GM12878 (cell line): ENCODE measurements around the gene XKR3. TPM values are rescaled to one million over a fixed set of nuclear protein-coding genes. Genes with fewer than 3 reads are reported as not detected.

Experiments
- ATAC-seq: fragments of 200-7000 bp; cut with Tn5 transposase; 3 replicates; pipeline ENCODE4 v1.9.1; 2020; ENCODE audit warnings: mild to moderate bottlenecking, moderate library complexity
- BruUV-seq: library from RNA; stranded (reverse); fragments of 400-500 nt; replicated peaks from 2 replicates; lab custom pipeline; 2021; lab: Mats Ljungman, UMichigan
- CTCF ChIA-PET: fragments of 300-600 bp; sonication (Branson Sonifier 250); formaldehyde crosslinking; extraction: SDS; loops from one replicate; lab custom pipeline; 2021; ENCODE audit warnings: inconsistent platforms; lab: Yijun Ruan, JAX
- POLR2A ChIA-PET: fragments of 350-600 bp; formaldehyde crosslinking; extraction: SDS; loops from one replicate; lab custom pipeline; 2021; ENCODE audit warnings: inconsistent platforms; lab: Charles Lee
- RAD21 ChIA-PET: fragments of 300-600 bp; sonication (Branson Sonifier 250); formaldehyde crosslinking; loops from one replicate; lab custom pipeline; 2023; ENCODE audit warnings: antibody characterized with exemption; ENCODE audit not compliant: unreplicated experiment; lab: Charles Lee
- SMC1A ChIA-PET: fragments of 300-600 bp; sonication (Branson Sonifier 250); formaldehyde crosslinking; loops from one replicate; lab custom pipeline; 2023; ENCODE audit not compliant: unreplicated experiment, uncharacterized antibody; lab: Charles Lee
- DNase-seq: peaks from one replicate; pipeline ENCODE4 v3.0.0-alpha.2; 2011; ENCODE audit warnings: low read depth, low spot score
- FAIRE-seq: peaks from 3 replicates; lab custom pipeline; 2011; peaks lifted over from hg19 to GRCh38; lab: Jason Lieb, UNC
- H2AFZ ChIP-seq: 2 replicates; pipeline ENCODE4 v1.6.0; 2011; ENCODE audit warnings: low read depth, low read length, control low read depth; ENCODE audit not compliant: control insufficient read depth
- H3K27ac ChIP-seq: 2 replicates; pipeline ENCODE4 v1.5.1; 2011; ENCODE audit warnings: control low read depth; ENCODE audit not compliant: control insufficient read depth, insufficient read depth
- H3K27me3 ChIP-seq, 2 experiments: replicated peaks in 1 of 2; 2 replicates each; pipeline versions ENCODE4 v1.6.0 to v1.6.1; 2011; ENCODE audit warnings: low read length in 1 of 2; ENCODE audit not compliant: control insufficient read depth in 2 of 2, insufficient read depth in 2 of 2
- H3K36me3 ChIP-seq, 2 experiments: 2 replicates each; pipeline ENCODE4 v1.5.1; 2011; ENCODE audit warnings: low read length in 1 of 2; ENCODE audit not compliant: control insufficient read depth in 2 of 2, insufficient read depth in 2 of 2
- H3K4me1 ChIP-seq: 2 replicates; pipeline ENCODE4 v1.6.1; 2011; ENCODE audit warnings: mild to moderate bottlenecking, low read length, moderate library complexity, mixed read lengths; ENCODE audit not compliant: control insufficient read depth, insufficient read depth
- H3K4me2 ChIP-seq: 2 replicates; pipeline ENCODE4 v1.6.0; 2011; ENCODE audit warnings: control low read depth; ENCODE audit not compliant: control insufficient read depth, insufficient read depth
- H3K4me3 ChIP-seq: fragments of 200-600 bp; sonication (generic); 2 replicates; pipeline ENCODE4 v1.5.1; 2016
- H3K79me2 ChIP-seq: 2 replicates; pipeline ENCODE4 v1.6.0; 2011; ENCODE audit warnings: low read length; ENCODE audit not compliant: control insufficient read depth, insufficient read depth
- H3K9ac ChIP-seq: 2 replicates; pipeline ENCODE4 v1.8.0; 2011; ENCODE audit warnings: low read length, control low read depth, mixed read lengths; ENCODE audit not compliant: control insufficient read depth, insufficient read depth
- H3K9me3 ChIP-seq: replicated peaks from 3 replicates; pipeline ENCODE4 v1.5.1; 2011; ENCODE audit warnings: mild to moderate bottlenecking, low read length; ENCODE audit not compliant: control insufficient read depth, insufficient read depth
- H4K20me1 ChIP-seq: 2 replicates; pipeline ENCODE4 v1.6.0; 2011; ENCODE audit not compliant: control insufficient read depth, insufficient read depth
- BMI1 ChIP-seq: fragments of 450-650 bp; IDR thresholded peaks from 2 replicates; pipeline ENCODE4 v1.6.1; 2016; ENCODE audit warnings: mild to moderate bottlenecking, moderate library complexity, borderline replicate concordance
- CEBPB ChIP-seq, 2 experiments: fragments of 150-350 bp in 1 of 2; IDR thresholded peaks; 2 replicates each; pipeline ENCODE4 v1.6.1; 2012 to 2014; ENCODE audit warnings: low read depth in 2 of 2, low read length in 2 of 2, borderline replicate concordance in 1 of 2, inconsistent platforms in 1 of 2
- CEBPZ ChIP-seq: fragments of 150-350 bp; IDR thresholded peaks from 2 replicates; pipeline ENCODE4 v1.6.1; 2016; ENCODE audit warnings: low read depth, low read length
- EED ChIP-seq: sonication (generic); IDR thresholded peaks from 2 replicates; pipeline ENCODE4 v1.6.1; 2016; ENCODE audit warnings: antibody characterized with exemption, low read depth
- HDAC2 ChIP-seq: fragments of 200-600 bp; sonication (generic); IDR thresholded peaks from 2 replicates; pipeline ENCODE4 v1.6.1; 2017
- IKZF2 ChIP-seq, 2 experiments: fragments of 450-650 bp; IDR thresholded peaks; 2 replicates each; pipeline ENCODE4 v1.6.1; 2017; ENCODE audit warnings: mild to moderate bottlenecking in 2 of 2, moderate library complexity in 2 of 2
- MEF2B ChIP-seq: fragments of 450-650 bp; IDR thresholded peaks from 2 replicates; pipeline ENCODE4 v1.6.1; 2018; ENCODE audit warnings: mild to moderate bottlenecking, moderate library complexity; ENCODE audit not compliant: partially characterized antibody, poor library complexity, severe bottlenecking
- NR2C2 ChIP-seq: IDR thresholded peaks from 2 replicates; pipeline ENCODE4 v1.6.1; 2011; ENCODE audit warnings: borderline replicate concordance, low read depth; ENCODE audit not compliant: control insufficient read depth, insufficient read length
- NRF1 ChIP-seq: conservative IDR thresholded peaks from 2 replicates; pipeline ENCODE4 v1.6.1; 2011; ENCODE audit warnings: mild to moderate bottlenecking, low read depth, low read length, improper control_type of control experiment
- PAX8 ChIP-seq: fragments of 450-650 bp; IDR thresholded peaks from 2 replicates; pipeline ENCODE4 v1.6.1; 2017; ENCODE audit warnings: mild to moderate bottlenecking, moderate library complexity
- RUNX3 ChIP-seq: IDR thresholded peaks from 2 replicates; pipeline ENCODE4 v1.6.1; 2012; ENCODE audit warnings: low read length, inconsistent platforms
- SMAD1 ChIP-seq: fragments of 450-650 bp; IDR thresholded peaks from 2 replicates; pipeline ENCODE4 v1.6.1; 2018; ENCODE audit warnings: mild to moderate bottlenecking, low read depth; ENCODE audit not compliant: partially characterized antibody
- TARDBP ChIP-seq: IDR thresholded peaks from 2 replicates; pipeline ENCODE4 v1.6.1; 2016; ENCODE audit warnings: borderline replicate concordance
- ZBTB33 ChIP-seq: fragments of 450-650 bp; IDR thresholded peaks from 2 replicates; pipeline ENCODE4 v1.6.1; 2017; ENCODE audit warnings: mild to moderate bottlenecking
- WGBS: methylation state at CpG from one replicate; pipeline ENCODE4 v1.1.6; 2016; ENCODE audit warnings: low lambda C conversion rate; ENCODE audit not compliant: insufficient replicate concordance, insufficient coverage; ENCODE audit errors: missing lambda C conversion rate; 5-methylcytosine and 5-hydroxymethylcytosine counted together
- in situ Hi-C: fragments of 300-500 bp; cut with MboI; formaldehyde crosslinking; loops from 9 replicates; pipeline ENCODE4 v1.14.3; 2018; ENCODE audit warnings: mixed read lengths
- intact Hi-C: fragments of 100-400 bp; cut with micrococcal nuclease; formaldehyde crosslinking; loops from one replicate; pipeline ENCODE4 v1.14.2; 2022; ENCODE audit not compliant: unreplicated experiment
- polyA plus RNA-seq, 11 experiments: library from polyadenylated mRNA; depleted of rRNA in 4 of 11; unstranded in 6 of 11; stranded (reverse) in 5 of 11; fragments of >200 nt; fragmentation: Nextera tagmentation in 4 of 11; fragmentation: Illumina TruSeq in 1 of 11; extraction: Ambion mirVana in 4 of 11; extraction: Trizol in 1 of 11; gene quantifications; 1 replicate in 1 of 11; 2 replicates in 10 of 11; pipeline versions ENCODE4 v1.2.1 to v1.2.3, GENCODE V29; 2011 to 2016; ENCODE audit warnings: inconsistent platforms in 2 of 11, missing spikeins in 2 of 11, low read depth in 1 of 11
- total RNA-seq, 4 experiments: library from RNA; depleted of rRNA in 3 of 4; stranded (reverse); fragments of >200 nt in 3 of 4; fragmentation: Illumina TruSeq in 1 of 4; extraction: Trizol in 1 of 4; gene quantifications; 2 replicates each; pipeline versions ENCODE4 v1.2.1 to v1.2.3, GENCODE V29; 2013 to 2021
- TF ChIP-seq, protein P1 (sequence below), 3 experiments: IDR thresholded peaks in 2 of 3; conservative IDR thresholded peaks in 1 of 3; 2 replicates each; pipeline ENCODE4 v1.5.1; 2011; ENCODE audit warnings: low read depth in 3 of 3, low read length in 3 of 3, mild to moderate bottlenecking in 3 of 3, control low read depth in 2 of 3, moderate library complexity in 2 of 3, inconsistent platforms in 1 of 3, mixed read lengths in 1 of 3; ENCODE audit not compliant: control insufficient read depth in 2 of 3, insufficient read depth in 1 of 3; ENCODE audit errors: extremely low read depth in 1 of 3
- TF ChIP-seq, protein P2 (sequence below): fragments of 450-650 bp; IDR thresholded peaks from 2 replicates; pipeline ENCODE4 v1.6.1; 2014; ENCODE audit warnings: mild to moderate bottlenecking

XKR3 gene
- total and polyA plus RNA-seq, 10 of the 15 experiments (the other 5 are each of a cell fraction or from before 2014, with no cell fraction given): 0.09 to 0.14 TPM; not detected in 8

DNA sequence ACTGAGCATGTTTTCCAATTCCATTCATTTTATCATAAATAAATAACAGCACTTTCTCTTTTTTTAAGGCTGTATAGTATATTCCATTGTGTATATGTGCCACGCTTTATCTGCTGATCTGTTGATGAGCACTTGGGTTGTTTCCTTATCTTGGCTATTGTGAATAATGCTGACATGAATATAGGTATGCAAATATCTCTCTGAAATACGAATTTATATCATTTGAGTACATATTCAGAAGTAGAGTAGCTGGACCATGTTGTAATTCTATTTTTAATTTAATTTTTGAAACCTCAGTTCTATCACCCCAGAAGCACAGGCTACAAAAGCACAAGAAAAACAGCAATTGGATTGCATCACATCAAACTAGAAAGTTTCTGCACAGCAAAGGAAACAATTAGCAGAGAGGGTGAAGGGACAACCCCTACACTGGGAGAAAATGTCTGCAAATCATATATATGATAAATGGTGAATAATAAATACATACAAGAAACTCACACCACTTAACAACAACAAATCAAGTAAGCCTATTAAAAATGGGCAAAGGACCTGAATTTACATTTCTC, 43.4 kb downstream of the XKR3 start:
- H4K20me1 ChIP-seq: no peaks in the 10 kb centered on the region
- H3K4me1 ChIP-seq: no peaks in the 10 kb centered on the region
- POLR2A ChIA-PET: no interaction called here
- no peaks in the 10 kb centered on the region for H3K36me3 ChIP-seq
- H3K9ac ChIP-seq: no peak overlapping the region
- TF ChIP-seq, protein P1, sequence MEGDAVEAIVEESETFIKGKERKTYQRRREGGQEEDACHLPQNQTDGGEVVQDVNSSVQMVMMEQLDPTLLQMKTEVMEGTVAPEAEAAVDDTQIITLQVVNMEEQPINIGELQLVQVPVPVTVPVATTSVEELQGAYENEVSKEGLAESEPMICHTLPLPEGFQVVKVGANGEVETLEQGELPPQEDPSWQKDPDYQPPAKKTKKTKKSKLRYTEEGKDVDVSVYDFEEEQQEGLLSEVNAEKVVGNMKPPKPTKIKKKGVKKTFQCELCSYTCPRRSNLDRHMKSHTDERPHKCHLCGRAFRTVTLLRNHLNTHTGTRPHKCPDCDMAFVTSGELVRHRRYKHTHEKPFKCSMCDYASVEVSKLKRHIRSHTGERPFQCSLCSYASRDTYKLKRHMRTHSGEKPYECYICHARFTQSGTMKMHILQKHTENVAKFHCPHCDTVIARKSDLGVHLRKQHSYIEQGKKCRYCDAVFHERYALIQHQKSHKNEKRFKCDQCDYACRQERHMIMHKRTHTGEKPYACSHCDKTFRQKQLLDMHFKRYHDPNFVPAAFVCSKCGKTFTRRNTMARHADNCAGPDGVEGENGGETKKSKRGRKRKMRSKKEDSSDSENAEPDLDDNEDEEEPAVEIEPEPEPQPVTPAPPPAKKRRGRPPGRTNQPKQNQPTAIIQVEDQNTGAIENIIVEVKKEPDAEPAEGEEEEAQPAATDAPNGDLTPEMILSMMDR (IDR thresholded peaks at IDR 0.05 in 2 of 3, conservative IDR thresholded peaks at IDR 0.05 in 1 of 3; ENCODE audit: control insufficient read depth in 2 of 3, extremely low read depth in 1 of 3, insufficient read depth in 1 of 3, low read depth in 3 of 3, low read length in 3 of 3): no peak
- no peak for TF ChIP-seq MEF2B
- no peak for TF ChIP-seq HDAC2
- TF ChIP-seq NR2C2: no peak
- TF ChIP-seq CEBPB (IDR thresholded peaks at IDR 0.05; ENCODE audit: borderline replicate concordance in 1 of 2, low read depth in 2 of 2, low read length in 2 of 2): no peak
- no peak for TF ChIP-seq IKZF2 (IDR thresholded peaks at IDR 0.05)
- no peak for TF ChIP-seq EED
- no peak for TF ChIP-seq RUNX3
- TF ChIP-seq SMAD1: no peak
- no peak for TF ChIP-seq TARDBP
- no peak for TF ChIP-seq NRF1
- TF ChIP-seq ZBTB33: no peak
- TF ChIP-seq, protein P2, sequence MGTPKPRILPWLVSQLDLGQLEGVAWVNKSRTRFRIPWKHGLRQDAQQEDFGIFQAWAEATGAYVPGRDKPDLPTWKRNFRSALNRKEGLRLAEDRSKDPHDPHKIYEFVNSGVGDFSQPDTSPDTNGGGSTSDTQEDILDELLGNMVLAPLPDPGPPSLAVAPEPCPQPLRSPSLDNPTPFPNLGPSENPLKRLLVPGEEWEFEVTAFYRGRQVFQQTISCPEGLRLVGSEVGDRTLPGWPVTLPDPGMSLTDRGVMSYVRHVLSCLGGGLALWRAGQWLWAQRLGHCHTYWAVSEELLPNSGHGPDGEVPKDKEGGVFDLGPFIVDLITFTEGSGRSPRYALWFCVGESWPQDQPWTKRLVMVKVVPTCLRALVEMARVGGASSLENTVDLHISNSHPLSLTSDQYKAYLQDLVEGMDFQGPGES: no peak
- no peak for TF ChIP-seq PAX8
- no peak for TF ChIP-seq BMI1
- TF ChIP-seq CEBPZ: no peak
- DNase-seq (no peak), ATAC-seq (no peak), FAIRE-seq (no peak)
- no peaks in the 10 kb centered on the region for H3K79me2 ChIP-seq
- CTCF ChIA-PET: no interaction called here
- no peak overlapping the region for H3K4me3 ChIP-seq
- SMC1A ChIA-PET: no interaction called here
- H3K27ac ChIP-seq: no peak overlapping the region
- in situ Hi-C loops: no loop called here
- intact Hi-C loops: loop anchor here (5.0 kb wide), 1 partner anchor 40 kb away; no protein-coding TSS in a partner anchor
- no TSS peak for BruUV-seq
- no peaks in the 10 kb centered on the region for H3K27me3 ChIP-seq
- H2AFZ ChIP-seq: no peak overlapping the region
- RAD21 ChIA-PET: no interaction called here
- H3K9me3 ChIP-seq: no peaks in the 10 kb centered on the region
- no peak overlapping the region for H3K4me2 ChIP-seq
- 21% methylated on average over 2 of the region's 2 CpGs for WGBS
